GM21360 (cell line): ENCODE data around the gene KLK2.
"Not testable (repeated sequence)": the region's sequence is repeated elsewhere in the genome, so short reads cannot be mapped to it uniquely, and the experiment has no call there.

Source experiments
- ATAC-seq: cut with Tn5 transposase; IDR thresholded peaks from one replicate; pipeline ENCODE4 v1.9.1; 2021; ENCODE audit warnings: mild to moderate bottlenecking, moderate library complexity; ENCODE audit not compliant: unreplicated experiment

KLK2 gene

DNA sequence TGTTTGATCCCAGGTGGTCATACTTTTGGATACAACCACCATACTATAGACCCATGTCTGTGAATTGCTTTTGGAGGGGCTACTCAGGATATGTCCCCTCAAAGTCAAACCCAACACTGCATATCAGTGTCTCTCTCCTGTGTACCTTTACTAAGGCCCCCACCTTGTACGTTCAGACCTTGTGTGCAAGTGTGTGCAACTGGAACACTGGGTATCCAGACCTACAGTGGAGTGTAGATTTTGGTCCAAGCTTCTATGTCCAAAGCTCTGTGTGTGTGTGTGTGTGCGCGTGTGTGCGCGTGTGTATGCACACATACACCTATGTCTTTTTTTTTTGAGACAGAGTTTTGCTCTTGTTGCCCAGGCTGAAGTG, 18.0 kb downstream of the KLK2 start:
- ATAC-seq, result no peak

DNA sequence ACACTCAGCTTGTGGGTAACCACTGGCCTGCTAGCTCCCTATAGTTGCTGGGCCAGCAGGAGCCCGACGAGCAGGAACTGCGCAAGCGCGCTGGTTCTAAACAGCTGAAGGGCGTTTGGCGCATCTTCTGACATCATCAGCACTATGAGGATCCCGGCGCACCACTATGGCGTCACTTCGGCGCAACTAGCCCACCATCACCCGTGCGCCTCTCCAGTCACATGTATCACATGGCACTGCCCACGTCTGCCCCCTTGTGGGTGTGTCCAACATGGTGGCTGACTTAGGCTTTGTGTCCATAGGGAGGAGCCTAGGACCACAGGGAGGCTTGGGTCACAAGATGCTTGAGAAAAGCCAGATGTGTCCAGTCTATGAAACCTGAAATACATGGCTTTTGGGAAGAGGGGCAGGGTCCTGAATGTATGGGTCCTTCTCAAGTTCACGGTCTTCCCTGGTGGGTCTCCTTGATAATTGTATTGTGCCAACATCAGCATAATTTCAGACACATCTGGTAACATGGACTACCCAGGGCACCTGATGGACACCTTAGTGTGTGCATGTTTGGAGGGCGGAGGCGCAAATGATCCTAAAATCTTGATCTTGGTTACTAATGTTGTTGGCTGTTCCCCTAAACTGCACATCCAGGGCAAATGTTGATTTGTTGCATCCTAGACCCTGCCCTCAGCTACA, 20.0 kb downstream of the KLK2 start:
- no peak for ATAC-seq

DNA sequence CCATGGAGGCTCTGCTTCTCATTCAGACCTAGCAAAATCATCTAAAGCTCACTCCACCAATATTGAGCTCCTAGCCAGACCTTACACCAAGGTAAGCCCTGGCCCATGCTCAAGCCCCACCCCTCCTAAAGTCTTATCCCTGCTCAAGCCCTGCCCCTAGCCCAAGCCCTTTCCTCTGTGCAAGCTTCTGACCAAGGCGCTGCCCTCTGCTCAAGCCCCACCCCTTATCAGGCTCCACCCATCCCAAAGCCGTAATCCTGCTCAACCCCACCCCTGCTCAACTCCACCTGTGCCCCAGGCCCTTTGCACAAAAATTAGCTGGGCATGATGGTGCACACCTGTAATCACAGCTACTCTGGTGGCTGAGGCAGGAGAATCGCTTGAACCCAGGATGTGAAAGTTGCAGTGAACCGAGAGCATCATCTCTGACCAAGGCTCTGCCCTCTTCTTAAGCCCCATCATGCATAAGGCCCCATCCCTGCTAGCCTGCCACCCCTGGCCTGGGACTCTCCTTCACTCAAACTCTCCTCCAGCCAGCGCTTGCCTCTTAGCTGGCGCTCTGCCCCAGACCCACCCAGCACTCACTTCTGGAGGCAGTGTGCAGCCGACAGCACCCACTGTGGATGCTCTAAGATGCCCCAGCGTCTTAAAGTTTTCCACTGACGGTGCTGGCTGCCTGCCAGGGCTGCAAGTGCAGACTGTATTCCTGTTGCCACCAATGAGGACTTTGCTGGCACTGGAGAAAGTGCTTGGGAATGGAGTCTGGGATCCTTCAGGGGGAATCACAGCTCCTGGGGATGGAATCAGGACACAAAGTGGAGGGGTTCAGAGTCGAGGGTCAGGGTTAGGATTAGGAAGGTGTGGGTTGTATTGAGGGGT, 21.5 kb downstream of the KLK2 start:
- no peak for ATAC-seq

DNA sequence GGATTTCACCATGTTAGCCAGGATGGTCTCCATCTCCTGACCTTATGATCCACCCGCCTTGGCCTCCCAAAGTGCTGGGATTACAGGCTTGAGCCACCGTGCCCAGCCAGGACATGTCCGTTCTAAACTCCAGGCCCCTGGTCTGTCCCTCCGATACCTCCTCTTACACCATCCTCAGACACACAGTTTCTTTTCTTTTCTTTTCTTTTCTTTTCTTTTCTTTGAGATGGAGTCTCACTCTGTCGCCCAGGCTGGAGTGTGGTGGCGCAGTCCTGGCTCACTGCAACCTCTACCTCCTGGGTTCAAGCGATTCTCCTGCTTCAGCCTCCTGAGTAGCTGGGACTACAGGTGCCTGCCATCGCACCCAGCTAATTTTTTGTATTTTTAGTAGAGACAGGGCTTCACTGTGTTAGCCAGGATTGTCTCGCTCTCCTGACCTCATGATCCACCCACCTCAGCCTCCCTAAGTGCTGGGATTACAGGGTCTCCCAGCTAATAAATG, 22.9 kb downstream of the KLK2 start:
- not testable (repeated sequence) for ATAC-seq

DNA sequence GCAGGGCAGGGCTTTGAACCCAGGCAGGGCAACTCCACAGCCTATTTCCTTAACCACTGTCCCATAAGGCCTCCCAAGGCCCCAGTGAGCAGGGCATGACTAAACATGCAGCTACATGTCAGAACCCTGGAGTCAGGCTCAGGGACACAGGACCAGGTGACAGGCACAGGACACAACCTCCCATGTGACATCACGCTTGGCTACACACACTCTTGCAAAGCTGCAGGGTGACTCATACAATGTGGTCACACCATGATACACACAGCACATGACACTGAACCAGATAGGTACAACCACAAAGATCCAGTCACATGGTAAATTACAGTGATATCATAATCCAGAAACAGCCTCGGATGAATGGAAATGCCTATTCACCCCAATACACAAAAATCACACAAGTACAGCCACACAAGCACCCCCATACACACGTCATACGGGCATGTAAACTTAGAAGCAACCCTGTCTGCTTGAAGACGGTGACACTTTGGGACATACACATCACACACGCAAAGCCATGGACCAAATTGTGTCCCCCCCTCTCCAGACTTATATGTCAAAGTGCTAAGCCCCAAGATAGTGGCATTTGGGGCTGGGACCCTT, 23.5 kb downstream of the KLK2 start:
- peak; percentile 72 for ATAC-seq

DNA sequence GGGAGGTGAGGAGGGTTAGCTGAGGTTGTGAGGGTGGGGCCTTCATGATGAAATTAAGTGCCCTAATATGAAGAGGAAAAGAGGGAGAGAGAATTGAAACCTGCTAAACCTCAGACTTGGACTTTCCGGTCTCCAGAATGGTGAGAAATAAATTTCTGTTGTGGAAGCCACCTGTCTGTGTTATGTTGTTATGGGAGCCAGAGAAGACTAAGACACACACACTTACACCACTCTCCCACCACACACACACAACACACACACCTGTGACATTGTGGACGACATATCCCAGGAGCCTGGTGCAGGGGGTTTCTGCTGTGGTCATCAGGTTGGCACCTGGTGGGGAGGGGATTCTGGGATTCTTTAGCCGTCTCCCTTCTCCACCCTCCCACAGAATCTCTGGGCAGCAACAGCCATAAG, 24.0 kb downstream of the KLK2 start:
- peak; percentile 25 for ATAC-seq

DNA sequence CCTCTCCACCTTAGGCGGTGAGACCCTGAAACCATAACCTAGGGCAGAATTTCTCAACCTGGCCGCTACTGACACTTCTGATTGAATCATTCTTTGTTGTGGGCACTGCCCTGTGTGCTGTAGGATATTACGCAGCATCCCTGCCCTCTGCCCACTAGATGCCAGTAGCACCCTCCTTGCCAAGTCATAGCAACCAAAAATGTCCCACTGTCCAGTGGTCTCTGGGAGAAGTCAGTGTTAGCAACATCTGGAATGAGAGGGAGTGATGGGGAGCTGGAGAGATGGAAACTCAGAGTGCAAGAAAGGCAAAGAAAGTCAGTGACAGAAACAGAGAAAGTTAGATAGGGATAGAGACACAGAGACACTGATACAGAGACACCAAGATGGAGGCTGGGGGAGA, 24.4 kb downstream of the KLK2 start:
- peak; percentile 2 for ATAC-seq

DNA sequence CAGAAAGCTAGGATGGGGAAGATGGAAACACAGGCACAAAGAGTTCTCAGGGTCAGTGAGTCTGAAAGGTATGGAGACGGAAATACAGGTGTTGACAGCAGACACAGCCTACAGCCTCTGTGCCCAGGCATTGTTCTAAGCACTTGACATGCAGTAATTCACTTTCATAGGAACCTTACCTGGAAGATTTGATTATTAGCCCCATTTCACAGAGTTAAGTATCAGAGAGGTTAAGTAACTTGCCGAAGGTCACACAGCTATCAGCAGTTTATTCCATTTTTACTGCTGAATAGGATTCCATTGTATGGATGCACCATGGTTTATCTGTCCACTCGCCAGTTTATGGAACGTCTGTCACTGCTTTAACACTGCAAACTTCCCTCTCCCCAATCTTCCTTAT, 24.8 kb downstream of the KLK2 start:
- ATAC-seq, result no peak

DNA sequence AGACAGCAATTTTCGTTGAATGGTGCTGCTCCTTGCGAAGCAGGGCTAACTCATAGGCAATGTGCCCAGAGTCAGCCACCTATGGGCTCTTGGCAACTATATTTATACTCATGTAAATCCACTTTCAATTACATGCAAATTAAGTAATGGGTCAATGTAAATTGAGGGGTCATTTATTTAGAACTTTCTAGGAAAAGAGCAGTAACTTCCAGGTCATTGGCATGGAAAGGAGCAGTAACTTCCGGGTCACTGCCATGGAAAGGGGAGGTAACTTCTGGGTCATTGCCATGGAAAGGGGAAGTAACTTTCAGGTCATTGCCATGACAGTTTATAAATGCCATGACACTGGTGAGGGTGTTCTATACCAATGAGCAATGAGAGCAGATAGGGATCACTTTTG, 26.3 kb downstream of the KLK2 start:
- ATAC-seq, result no peak

DNA sequence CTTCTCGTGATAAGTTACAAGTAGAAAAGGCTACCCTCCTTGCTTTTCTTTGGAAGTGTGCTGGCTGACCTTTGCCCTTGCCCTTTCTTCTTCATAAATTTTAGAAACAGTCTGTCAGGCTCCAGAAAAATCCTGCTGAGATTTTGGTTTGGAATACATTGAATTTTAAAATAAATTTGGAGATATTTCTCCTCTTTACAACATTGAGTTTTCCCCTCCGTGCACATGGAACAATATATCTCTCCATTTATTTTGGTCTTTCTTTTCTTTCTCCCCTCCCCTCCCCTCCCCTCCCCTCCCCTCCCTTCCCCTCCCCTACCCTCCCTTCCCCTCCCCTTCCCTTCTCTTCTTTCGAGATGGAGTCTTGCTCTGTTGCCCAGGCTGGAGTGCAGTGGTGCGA, 29.4 kb downstream of the KLK2 start:
- ATAC-seq, result no peak

DNA sequence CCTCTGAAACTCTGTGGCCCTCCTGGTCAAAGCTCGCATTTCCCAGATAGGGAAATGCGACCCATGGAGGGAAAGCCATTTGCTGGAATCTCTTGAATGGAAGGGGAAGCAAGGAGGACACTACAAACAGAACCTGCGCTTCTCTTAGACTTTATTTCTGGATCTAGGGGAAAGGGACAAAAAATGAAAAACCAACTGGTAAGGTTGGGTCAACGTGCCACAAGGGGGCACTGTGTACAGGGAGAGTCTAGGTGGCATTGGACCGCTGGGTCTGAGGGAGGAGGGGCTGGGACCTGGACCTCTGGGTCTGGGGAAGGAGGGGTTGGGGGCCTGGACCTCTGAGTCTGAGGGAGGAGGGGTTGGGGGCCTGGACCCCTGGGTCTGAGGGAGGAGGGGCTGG, 33.0 kb downstream of the KLK2 start:
- ATAC-seq, result no peak

DNA sequence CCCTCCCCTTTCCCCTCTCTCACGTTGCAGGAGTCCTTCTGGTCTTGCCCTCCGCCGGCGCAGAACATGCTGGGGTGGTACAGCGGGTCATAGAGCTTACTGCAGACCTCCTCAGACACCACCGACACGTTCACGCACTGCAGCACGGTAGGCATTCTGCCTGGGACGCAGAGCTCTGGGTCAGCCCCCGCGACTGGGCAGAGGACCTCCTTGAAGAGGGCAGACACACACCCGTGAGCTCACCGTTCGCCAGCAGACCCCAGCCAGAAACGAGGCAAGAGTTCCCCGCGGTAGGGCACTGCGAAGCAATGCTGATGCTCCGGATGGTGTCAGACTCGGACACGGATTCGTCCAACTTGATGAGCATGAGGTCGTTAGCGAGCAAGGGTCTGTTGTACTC, 35.1 kb downstream of the KLK2 start:
- ATAC-seq, result no peak

DNA sequence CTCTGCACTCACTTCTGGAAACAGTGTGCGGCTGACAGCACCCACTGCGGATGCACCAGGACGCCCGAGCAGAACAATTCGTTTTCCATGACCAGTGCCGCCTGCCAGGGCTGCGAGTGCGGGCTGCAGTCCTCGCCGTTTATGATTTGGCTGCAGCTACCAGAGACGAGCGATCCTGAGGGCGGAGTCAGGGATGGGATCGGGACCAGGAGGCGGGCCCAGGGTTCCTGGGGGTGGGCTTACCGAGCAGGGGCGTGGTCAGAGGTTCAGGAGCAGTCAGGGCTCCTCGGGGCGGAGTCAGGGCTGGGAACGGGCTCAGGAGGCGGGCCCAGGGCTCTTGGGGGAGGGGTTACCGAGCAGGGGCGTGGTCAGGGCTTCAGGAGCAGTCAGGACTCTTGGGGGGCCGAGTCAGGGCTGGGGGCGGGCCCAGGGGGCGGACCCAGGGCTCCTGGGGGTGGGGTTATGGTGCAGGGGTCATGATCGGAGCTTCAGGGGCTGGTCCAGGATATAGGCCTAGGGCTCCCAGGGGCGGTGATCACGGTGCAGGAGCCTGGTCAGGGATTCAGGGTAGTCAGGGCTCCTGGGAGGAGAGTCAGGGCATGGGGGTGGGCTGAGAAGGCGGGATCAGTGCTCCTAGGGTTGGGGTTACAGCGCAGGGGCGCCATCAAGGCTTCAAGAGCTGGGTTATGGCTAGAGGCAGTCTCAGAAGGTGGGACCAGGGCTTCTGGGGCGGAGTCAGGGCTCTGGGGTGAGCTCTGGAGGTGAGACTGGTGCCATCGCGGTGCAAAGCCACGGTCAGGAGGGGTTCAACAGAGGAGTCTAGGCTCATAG, 36.2 kb downstream of the KLK2 start:
- peak; percentile 62 for ATAC-seq

DNA sequence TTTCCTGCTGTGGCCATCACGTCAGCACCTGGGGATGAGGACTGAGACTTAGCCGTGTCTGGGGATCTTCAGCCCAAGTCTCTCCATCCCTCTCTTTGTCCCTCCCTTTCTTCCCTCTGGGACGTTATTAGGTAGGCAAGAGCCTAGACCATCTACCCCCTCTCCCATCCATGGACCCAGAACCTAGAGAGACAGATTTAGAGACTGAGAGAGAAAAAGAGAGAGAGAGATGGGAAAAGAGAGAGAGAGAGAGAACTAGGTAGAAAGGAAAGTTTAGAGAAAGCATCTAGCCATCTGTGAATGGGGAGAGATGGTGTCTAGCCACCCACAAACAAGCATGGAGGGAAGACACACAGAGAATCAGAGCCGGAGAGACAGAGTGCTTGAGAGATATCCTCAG, 37.5 kb downstream of the KLK2 start:
- no peak for ATAC-seq

DNA sequence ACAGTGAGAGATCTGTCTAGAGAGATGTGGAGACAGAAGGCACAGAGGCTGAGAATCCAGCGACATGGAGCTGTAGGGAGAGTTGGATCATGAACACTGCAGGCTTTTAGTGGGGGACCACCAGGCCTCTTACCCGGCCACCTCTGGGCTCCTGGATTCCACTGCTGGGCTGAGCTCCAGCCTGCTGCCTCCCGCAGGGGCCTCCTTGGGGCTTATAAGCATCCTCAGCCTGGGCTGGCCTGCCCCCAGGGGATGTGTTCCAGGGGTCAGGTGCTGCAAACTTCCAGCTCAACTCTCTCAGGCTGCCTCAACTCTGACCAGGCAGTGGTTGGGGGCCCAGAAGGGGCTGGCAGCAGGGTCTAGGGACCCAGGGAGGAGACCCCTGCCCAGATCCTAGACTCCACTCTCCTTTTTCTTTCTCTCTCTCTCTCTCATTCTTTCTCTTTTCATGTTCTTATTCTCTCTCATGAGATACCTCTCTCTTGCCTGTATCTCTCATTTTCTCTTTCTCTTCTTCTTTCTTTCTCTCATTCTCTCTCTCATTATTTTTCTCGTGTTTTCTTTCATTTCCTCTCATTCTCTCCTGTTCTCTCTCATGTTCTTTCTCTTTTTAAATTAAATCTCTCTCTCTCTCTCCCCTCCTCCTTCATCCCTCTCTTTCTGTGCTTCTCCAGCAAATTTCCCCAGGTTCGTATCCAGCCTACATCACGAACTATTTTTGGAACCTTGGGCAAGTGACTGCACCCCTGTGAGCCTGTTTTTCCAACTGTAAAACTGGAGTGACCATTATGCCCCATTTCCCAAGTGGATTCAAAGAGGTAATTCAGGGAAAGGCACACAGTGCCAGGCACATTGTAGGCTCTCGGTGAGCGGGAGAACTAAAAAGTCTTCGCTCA, 38.2 kb downstream of the KLK2 start, which contains the start of gene KLK4:
TSS of gene KLK4 (minus strand) at position 190 of the 896 bp plus-strand sequence. CDS start 657 bp downstream, outside the sequence.
- ATAC-seq, result no peak

DNA sequence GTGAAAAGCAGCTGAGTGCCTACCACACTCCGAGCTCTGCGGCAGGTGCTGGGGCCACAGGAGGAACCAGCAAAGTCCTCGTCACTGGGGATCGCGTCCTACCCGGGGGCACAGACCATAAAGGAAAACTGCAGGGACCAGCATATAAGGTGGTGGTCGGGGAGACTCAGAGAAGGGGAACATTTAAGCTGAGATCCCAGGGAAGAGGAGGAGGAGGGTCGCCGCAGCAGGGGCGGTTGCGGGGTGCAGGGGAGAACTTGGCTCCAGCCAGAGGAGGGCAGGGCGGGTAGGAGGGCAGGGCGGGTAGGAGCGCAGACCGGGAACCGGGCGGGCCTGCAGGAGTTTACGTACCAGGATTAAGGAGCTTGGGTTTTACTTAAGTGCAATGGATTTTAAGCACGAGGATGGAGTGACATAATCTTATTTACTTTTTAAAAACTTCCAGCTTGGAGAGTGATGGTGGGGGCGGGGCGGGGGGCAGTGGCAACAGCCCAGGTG, 38.9 kb downstream of the KLK2 start:
- no peak for ATAC-seq

DNA sequence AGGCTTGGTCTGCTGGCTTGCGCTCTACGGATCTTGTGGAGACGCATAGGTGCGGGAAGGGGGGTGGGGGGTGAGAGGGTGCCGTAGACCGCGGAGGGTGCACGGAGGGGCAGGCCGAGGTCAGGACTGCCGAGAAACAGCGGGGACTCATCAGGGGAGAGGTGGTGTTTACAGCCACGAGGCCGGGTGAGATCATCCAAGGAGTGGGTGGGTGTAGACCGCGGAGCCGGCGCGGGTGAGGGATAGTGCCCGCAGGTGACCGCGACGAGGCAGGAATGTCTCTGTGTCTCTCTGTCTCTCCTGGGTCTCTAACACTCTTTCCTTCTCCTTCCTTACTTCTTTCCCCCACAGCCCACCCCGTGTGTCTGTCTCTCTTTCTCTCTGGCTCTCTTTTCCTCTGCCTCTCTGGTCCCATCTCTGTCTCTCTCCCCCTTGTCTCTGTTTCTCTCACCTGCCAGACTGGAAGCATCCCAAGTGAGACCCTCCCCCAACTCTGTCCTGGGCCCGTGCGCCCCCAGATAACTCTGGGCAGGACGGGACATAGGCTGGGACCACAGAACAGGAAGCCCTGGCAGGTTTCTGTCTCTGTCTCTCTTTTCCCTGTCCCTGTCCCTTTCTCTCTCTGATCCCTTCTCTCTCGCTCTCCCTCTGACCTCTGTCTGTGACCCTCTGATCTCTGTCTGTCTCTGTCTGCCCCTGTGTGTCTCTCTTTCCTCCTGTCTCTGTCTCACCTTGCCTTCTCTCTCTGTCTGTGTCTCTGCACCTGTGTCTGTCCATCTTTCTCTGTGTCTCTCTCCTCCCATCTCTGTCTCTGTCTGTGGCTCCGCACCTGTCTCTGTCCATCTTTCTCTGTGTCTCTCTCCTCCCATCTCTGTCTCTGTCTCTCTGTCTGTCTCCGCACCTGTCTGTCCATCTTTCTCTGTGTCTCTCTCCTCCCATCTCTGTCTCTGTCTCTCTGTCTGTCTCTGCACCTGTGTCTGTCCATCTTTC, 39.8 kb downstream of the KLK2 start:
- no peak for ATAC-seq

DNA sequence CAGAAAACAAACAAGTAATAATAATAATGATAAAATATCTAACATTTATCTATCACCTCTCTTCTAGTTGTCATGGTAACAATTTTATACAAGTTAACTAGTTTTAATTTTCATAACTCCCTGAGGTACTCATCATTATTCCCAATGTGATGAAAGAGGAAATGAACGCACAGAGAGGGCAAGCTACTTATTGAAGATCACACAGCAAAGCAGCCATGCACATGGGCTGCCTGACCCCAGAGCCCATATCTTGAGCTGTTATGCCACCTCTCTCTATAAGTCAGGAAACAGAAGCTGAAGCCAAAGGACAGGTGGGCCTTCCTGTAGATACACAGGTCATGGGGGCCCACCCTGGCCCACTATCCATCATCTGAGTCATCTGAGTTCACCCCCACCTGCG, 42.8 kb downstream of the KLK2 start:
- ATAC-seq, result no peak
